CD1c-positive myeloid dendritic cell (primary cell): ENCODE data around the gene TGFBR3L.
"Not testable (repeated sequence)": the region's sequence is repeated elsewhere in the genome, so short reads cannot be mapped to it uniquely, and the experiment has no call there.

Experiments
- DNase-seq: peaks from one replicate; pipeline ENCODE4 v3.0.0-alpha.2; 2016; ENCODE audit errors: extremely low spot score

Gene TGFBR3L

GRCh38 chr19:7917267-7918061 lies 2.8 kb downstream of the TGFBR3L start:
- peak; percentile 66 for DNase-seq

- not testable (repeated sequence) for DNase-seq
Measured at GRCh38 chr19:7918062-7918614, 3.5 kb downstream of the TGFBR3L start.

DNA sequence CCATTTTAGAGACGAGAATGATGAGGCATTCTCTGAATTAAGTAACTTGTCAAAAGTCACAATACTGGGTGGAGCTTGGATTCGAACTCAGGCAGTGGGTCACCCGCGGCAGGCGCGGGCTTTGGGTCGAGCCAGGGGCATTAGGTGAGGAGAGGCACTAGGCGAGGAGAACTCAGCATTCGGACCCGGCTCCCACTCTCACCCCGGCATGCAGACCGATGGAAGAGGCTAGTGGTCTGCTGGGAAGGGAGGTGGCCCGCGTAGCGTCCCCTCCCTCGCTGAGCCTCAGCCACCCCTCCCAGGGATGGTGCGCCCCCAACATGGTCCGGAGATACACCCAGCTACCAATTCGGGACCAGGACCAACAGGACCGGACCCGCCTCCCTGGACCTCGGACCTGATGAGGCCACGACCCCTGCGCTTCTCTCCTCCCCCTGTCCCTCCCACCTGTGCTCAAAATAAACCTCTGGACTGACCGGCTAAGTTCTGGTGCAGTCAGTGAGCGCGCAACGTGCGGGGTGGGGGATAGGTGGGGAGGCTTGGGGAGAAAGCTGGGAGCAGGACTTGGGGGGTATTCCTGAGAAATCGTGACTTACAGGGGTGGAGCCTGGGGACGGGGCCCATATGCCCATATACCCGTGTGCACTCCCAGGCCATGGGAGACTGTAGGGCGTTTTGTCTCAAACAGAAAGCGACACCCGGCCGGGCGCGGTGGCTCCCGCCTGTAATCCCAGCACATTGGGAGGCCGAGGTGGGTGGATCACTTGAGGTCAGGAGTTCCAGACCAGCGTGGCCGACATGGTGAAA lies 4.2 kb downstream of the TGFBR3L start:
- DNase-seq = no peak

DNA sequence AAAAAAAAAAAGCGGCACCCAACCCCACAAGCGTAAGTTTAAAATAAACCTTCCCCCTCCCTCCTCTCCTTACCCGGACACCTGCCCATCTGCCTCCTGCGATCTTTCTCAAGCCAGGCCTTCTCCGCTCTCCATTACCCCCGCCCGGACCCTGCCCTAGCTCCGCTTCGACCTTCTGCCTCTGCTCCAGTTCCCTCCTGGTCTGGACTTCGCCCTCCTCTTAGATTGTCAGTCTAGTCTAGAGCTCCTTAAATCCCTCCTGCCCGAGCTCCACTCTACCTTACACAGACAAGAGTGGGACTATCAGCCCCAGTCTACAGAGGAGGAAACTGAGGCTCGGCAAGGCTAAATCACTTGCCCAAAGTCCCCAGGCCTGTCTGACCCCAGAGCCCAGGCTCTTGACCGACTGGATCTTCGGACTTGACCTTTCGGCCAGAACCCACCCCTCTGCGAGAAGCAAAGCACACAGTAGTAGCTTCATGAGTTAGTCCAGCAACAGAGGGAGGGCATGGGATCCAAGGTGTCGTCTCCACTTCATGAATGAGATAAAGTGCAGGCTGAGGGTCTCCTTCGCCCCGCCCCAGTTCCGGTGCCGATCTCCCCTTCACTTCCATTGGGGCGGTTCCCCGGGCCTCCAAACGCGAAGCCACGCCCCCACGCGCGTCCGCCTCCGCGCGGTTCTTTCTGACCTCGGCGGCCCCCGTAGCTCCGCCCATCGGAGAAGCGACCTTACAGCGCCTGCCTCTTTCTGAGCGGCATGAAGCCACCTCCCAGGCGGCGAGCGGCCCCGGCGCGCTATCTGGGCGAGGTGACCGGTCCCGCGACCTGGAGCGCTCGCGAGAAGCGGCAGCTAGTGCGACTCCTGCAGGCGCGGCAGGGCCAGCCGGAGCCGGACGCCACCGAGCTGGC lies 5.2 kb downstream of the TGFBR3L start, which contains the start of gene SNAPC2:
Gene SNAPC2, plus strand, starts transcription at position 729 of the 909 bp plus-strand sequence. Its CDS starts 29 bp downstream, at position 758.
- peak; percentile 94 for DNase-seq

GRCh38 chr19:7920519-7921301 lies 6.1 kb downstream of the TGFBR3L start:
- peak; percentile 98 for DNase-seq

DNA sequence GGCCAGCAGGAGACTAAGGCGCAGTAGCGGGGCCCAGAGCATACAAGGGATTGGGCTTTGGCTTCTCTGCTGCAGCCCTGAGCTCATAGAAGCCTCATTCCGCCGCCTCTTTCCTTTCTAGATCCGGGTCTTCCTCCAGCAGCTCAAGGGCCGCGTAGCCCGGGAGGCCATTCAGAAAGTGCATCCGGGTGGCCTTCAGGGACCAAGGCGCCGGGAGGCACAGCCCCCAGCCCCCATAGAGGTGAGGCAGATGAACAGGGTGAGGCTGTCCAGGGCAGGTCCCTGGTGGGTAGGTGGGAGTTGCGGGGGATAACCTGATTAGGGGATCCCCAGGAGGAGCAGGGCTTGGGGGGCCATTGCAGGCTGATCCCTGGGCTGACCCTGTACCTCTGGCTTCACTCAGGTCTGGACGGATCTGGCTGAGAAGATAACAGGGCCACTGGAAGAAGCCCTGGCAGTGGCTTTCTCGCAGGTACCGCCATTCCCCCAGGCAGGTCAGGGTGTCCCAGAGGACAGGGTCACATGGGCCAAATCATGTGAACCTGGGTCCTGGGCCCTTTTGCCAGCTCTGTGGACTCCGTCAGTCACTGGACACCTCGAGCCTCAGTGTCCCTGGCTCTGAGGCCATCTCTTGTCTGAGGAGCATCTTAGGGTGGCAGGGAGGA lies 6.8 kb downstream of the TGFBR3L start:
- no peak for DNase-seq

- DNase-seq = no peak
Measured at GRCh38 chr19:7921967-7922835, 7.6 kb downstream of the TGFBR3L start.

DNA sequence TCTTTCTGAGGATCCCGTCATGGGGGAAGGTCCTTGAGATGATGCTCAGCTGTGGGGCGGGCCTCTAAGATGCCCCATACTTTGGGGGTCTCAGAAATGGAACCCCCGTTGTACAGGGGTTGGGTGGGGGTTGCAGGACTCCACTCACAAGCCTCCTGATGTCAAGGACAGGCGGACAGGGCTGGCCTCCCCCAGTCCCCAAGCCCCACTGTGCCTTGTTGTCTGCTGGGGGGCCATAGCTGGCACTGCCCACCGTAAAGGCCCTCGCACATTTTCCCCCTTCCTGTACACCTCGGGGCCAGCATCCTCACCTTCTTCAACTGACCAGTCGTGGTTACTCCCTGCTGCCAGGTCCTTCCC lies 8.2 kb downstream of the TGFBR3L start:
- no peak for DNase-seq

DNA sequence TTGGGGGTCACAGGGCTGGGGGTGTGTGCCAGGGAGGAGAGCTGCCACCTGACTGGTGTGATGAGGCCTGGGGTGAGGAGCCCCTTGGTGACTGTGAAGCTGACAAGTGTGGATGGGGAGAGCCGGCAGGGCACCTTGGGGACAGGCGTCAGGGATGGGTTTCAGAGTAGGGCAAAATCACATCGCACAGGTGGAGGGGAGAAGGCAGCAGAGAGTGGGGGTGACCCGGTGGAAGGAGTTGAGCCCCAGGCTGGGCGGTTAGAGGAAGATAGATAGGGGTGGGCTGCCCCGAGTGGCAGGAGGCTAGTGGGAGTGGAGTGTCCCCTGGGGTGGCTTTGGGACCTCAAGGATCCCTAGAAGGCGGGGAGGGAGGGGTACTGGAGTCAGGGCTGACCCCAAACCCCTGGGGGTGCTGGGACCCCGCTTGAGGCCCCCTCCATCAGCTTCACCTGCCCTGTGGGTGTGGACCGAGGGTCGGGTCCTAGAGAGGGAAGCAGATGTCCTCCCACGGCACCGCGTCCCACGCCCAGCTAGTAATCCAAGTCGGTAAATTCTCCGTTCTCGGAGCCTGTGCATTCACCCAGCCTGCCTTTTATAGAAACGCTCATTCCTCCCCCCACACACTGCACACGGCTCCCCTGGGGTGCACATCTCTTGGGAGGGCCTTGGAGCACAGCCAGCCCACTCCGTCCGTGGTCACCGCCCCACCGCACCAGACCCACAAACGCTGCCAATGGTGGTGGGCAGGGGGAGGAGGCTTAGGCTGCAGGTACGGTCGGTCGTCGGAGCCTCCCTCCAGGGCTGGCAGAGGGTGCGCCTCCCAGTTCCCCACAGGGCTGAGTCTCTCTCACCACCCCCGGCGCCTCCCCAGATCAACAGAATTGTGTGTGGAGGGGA lies 8.9 kb downstream of the TGFBR3L start:
- DNase-seq = no peak

DNA sequence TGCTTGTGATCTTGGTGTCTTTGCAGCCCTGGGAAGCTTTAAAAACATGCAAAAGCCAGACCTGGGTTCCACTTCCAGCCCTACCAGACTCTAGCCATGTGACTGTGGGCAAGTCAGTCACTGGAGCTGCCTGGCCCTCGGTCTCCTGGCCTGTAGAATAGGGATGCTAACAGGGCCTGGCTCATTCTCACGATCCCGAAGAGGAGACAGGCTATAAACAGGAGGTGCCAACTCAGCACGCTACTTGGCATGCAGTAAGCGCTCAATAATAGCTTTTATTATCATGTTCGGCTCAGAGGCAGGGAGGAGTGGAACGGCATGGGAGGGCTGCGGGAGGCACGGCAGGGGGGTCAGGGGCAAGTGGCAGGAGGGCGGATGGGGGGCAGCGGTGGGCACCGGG lies 9.6 kb downstream of the TGFBR3L start:
- no peak for DNase-seq

- DNase-seq = no peak
Measured at GRCh38 chr19:7924651-7925170, 10.1 kb downstream of the TGFBR3L start.

GRCh38 chr19:7925171-7925851 lies 10.7 kb downstream of the TGFBR3L start:
- peak; percentile 78 for DNase-seq

DNA sequence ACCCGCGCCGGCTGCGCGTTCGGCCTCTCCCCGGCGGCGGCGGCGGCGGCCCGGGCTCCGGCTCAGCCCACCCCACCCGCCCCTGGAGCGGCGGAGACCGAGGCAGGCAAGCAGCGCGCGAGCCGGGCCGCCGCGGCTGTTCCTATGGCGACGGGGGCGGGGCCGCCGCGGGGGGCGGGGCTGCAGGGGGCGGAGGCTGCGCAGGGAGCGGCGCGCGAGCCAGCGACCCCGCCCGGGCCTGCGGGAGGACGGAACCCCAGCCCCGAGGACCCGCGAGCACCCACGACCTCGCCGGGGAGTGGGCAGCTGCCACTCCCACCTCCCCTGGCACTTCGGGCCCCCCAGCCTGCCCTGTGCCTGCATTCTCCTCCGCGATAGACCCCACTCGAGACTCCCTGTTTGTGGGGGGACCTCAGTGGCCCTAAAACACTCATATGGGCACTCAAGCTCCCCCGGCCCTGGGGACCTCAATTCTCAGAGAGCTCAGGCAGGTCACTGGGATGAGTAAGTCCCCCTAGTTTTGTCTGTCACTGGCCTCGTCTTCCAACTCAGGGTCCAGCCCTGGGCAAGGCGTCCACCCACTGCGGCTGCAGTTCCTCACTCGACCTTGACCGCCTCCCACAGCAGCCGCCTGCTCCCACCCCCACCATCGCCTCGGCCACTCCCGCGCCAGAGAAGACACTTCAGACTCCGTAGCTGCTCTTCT lies 11.5 kb downstream of the TGFBR3L start, which contains the start of gene CTXN1:
Gene CTXN1, minus strand, starts transcription at position 115 of the 706 bp plus-strand sequence. CDS start 597 bp downstream, outside the sequence.
- DNase-seq = peak; percentile 69

DNA sequence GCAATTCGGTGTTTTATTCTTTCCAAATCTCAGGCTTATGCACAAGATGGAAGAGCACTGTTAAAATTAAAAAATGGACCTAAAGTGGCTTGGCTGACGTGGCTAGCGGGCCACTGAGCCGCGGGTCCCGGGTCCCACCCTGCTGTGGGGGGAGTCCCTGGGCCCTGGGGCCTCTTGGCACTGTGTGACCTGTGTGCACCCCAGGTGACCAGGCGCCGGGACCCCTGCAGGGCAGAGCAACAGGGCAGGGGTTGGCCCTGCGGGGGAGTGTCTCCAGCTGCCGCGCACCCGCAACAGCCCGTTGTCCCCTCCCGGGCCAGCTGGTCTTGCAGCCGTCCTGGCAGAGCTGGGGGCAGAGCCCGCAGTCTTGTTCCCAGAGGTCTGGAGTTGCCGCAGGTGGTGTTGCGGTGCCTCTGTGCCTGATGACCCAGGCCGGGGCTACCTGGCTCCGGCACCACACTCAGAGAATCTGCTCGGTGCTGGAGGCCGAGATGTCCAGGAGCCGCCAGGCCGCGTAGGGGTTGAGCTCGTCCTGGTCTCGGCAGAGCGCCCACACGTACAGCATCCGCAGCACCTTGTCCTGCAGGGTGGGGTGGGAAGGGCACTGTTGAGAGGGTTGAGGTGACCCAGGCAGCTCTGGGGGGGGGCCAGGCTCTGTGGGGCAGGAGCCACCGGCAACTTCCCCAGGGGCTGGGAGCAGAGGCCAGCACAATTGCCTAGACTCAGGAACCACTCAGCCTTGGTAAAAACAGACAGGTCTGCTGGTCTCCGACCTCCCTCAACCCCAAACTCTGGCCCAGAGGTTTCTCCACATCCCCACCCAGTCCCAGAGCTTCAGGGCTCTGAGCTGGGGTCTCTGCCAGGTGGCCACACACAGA lies 12.3 kb downstream of the TGFBR3L start:
- DNase-seq = no peak

- no peak for DNase-seq
Measured at GRCh38 chr19:7927605-7928333, 13.1 kb downstream of the TGFBR3L start.
